OCI-LY7 (cell line): ENCODE results near the gene GGTLC1.

ENCODE experiments used
- CTCF ChIP-seq: fragments of 200-600 bp; sonication (generic); conservative IDR thresholded peaks from 2 replicates; pipeline ENCODE4 v1.5.1; 2014; ENCODE audit warnings: mild to moderate bottlenecking, antibody characterized with exemption, low read length, moderate library complexity, mixed read lengths
- EZH2phosphoT487 ChIP-seq: fragments of 200-600 bp; sonication (generic); IDR thresholded peaks from 2 replicates; pipeline ENCODE4 v1.6.1; 2018; ENCODE audit warnings: low read depth, borderline replicate concordance, mild to moderate bottlenecking, mixed run types, antibody characterized with exemption, low read length, moderate library complexity, mixed read lengths

GRCh38 chr20:23995905-23996666, 7.5 kb upstream of the GGTLC1 start:
- TF ChIP-seq CTCF (peak; percentile 83), EZH2phosphoT487 (no peak)
